Measurements from ENCODE around the gene DBT. TPM values are rescaled to one million over a fixed set of nuclear protein-coding genes. Genes with fewer than 3 reads are reported as not detected.

DBT gene
- total RNA-seq, 4 donors from 2014 or later, result 6.4 to 9.9 (median 8.2) TPM

GRCh38 chr1:100177295-100178041, 72.2 kb downstream of the DBT start:
- H3K4me3 ChIP-seq (ENCODE audit: low read depth, poor library complexity, severe bottlenecking), result no peak overlapping the region
- TF ChIP-seq CTCF (IDR thresholded peaks at IDR 0.05), result no peak
- TF ChIP-seq POLR2A (IDR thresholded peaks at IDR 0.05), result no peak
- WGBS, 2 donors, result 89 to 90% methylated on average over 4 of the region's 4 CpGs
- DNase-seq (ENCODE audit: low spot score in 2 of 2), result no peak
- intact Hi-C loops (cut with DNase I; ENCODE audit: low total_unique reads), result no loop called here

GRCh38 chr1:100168051-100168450, 81.6 kb downstream of the DBT start:
- intact Hi-C loops (cut with DNase I; ENCODE audit: low total_unique reads), result no loop called here
- no peak for DNase-seq (ENCODE audit: low spot score in 2 of 2)
- no peak overlapping the region for H3K4me3 ChIP-seq (ENCODE audit: low read depth, poor library complexity, severe bottlenecking)
- TF ChIP-seq CTCF (IDR thresholded peaks at IDR 0.05), result no peak
- TF ChIP-seq POLR2A (IDR thresholded peaks at IDR 0.05), result no peak
- WGBS, 2 donors, result 97 to 98% methylated on average over 2 of the region's 2 CpGs

GRCh38 chr1:100164702-100165101, 84.9 kb downstream of the DBT start:
- DNase-seq (ENCODE audit: low spot score in 2 of 2), result no peak
- intact Hi-C loops (cut with DNase I; ENCODE audit: low total_unique reads), result no loop called here
- 87 to 92% methylated on average over 5 of the region's 5 CpGs for WGBS, 2 donors
- no peak overlapping the region for H3K4me3 ChIP-seq (ENCODE audit: low read depth, poor library complexity, severe bottlenecking)
- TF ChIP-seq POLR2A (IDR thresholded peaks at IDR 0.05), result no peak

GRCh38 chr1:100164216-100164615, 85.4 kb downstream of the DBT start:
- no peak overlapping the region for H3K4me3 ChIP-seq (ENCODE audit: low read depth, poor library complexity, severe bottlenecking)
- intact Hi-C loops (cut with DNase I; ENCODE audit: low total_unique reads), result no loop called here
- no peak for DNase-seq (ENCODE audit: low spot score in 2 of 2)

GRCh38 chr1:100162881-100163280, 86.8 kb downstream of the DBT start:
- no peak for TF ChIP-seq CTCF (IDR thresholded peaks at IDR 0.05)
- TF ChIP-seq POLR2A (IDR thresholded peaks at IDR 0.05), result no peak
- intact Hi-C loops (cut with DNase I; ENCODE audit: low total_unique reads), result no loop called here
- DNase-seq (ENCODE audit: low spot score in 2 of 2), result no peak
- H3K4me3 ChIP-seq (ENCODE audit: low read depth, poor library complexity, severe bottlenecking), result no peak overlapping the region

More at GRCh38 chr1:100164216-100164615, 85.4 kb downstream of the DBT start:
- TF ChIP-seq CTCF (IDR thresholded peaks at IDR 0.05) (no peak), POLR2A (IDR thresholded peaks at IDR 0.05) (no peak)
- 55 to 72% methylated on average over 2 of the region's 2 CpGs for WGBS, 2 donors

- WGBS, 2 donors, result 74 to 86% methylated on average over 4 of the region's 4 CpGs
- intact Hi-C loops (cut with DNase I; ENCODE audit: low total_unique reads), result loop anchor here (10.0 kb wide), 1 partner anchor 927 kb away; no protein-coding TSS in a partner anchor
- no peak overlapping the region for H3K4me3 ChIP-seq (ENCODE audit: low read depth, poor library complexity, severe bottlenecking)
- no peak for DNase-seq (ENCODE audit: low spot score in 2 of 2)
- TF ChIP-seq CTCF (IDR thresholded peaks at IDR 0.05), result no peak
- TF ChIP-seq POLR2A (IDR thresholded peaks at IDR 0.05), result no peak
These were observed 97.4 kb downstream of the DBT start for GRCh38 chr1:100152271-100152670.

Measured in lower leg skin (tissue), 4 donors.